ENCODE data around the gene ATP2A1.
"Not testable (repeated sequence)": the region's sequence is repeated elsewhere in the genome, so short reads cannot be mapped to it uniquely, and the experiment has no call there.

- TF ChIP-seq, protein P1, sequence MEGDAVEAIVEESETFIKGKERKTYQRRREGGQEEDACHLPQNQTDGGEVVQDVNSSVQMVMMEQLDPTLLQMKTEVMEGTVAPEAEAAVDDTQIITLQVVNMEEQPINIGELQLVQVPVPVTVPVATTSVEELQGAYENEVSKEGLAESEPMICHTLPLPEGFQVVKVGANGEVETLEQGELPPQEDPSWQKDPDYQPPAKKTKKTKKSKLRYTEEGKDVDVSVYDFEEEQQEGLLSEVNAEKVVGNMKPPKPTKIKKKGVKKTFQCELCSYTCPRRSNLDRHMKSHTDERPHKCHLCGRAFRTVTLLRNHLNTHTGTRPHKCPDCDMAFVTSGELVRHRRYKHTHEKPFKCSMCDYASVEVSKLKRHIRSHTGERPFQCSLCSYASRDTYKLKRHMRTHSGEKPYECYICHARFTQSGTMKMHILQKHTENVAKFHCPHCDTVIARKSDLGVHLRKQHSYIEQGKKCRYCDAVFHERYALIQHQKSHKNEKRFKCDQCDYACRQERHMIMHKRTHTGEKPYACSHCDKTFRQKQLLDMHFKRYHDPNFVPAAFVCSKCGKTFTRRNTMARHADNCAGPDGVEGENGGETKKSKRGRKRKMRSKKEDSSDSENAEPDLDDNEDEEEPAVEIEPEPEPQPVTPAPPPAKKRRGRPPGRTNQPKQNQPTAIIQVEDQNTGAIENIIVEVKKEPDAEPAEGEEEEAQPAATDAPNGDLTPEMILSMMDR (IDR thresholded peaks at IDR 0.05; ENCODE audit: low read length) = not testable (repeated sequence)
- not testable (repeated sequence) for TF ChIP-seq EZH2 (IDR thresholded peaks at IDR 0.05; ENCODE audit: borderline replicate concordance, low read length)
These were observed 48.0 kb downstream of the ATP2A1 start for GRCh38 chr16:28926284-28926683.
